Epithelial cell of proximal tubule (primary cell): ENCODE measurements around the gene INTU. TPM values are rescaled to one million over a fixed set of nuclear protein-coding genes. Genes with fewer than 3 reads are reported as not detected.

Source experiments
- DNase-seq: peaks from one replicate; pipeline ENCODE4 v3.0.0-alpha.2; 2011; ENCODE audit warnings: low read depth
- H3K4me3 ChIP-seq: 2 replicates; pipeline ENCODE4 v1.5.1; 2011; ENCODE audit warnings: low read depth, mild to moderate bottlenecking, low read length
- total RNA-seq: library from RNA; depleted of rRNA; stranded (reverse); fragments of >200 nt; gene quantifications from 2 replicates; pipeline ENCODE4 v1.2.3, GENCODE V29; 2015
- TF ChIP-seq, protein P1 (sequence below): conservative IDR thresholded peaks from 2 replicates; pipeline ENCODE4 v1.5.1; 2012; ENCODE audit warnings: low read depth, mild to moderate bottlenecking, low read length

Gene INTU
- total RNA-seq, 1 donor from 2014 or later = 4.3 TPM

DNA sequence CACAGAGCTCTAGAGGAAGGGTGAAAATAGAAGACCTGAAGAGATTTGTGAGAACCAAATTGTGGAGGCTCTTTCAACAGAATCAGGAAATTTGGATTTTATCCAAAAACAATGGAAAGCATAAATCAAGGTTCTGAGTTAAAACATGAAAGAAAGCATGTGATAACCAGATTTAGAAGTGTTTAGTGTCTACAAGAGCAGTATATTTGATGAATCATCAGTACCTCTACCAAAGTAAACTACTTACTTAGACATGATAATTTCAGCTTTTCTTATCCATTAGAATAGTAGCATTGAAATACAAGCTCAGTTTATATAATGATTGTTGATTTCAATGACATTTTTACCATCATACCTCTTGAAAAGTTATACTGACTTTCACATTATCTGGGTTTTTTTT lies 25.9 kb upstream of the INTU start:
- no peak for DNase-seq
- H3K4me3 ChIP-seq = no peak overlapping the region
- TF ChIP-seq, protein P1, sequence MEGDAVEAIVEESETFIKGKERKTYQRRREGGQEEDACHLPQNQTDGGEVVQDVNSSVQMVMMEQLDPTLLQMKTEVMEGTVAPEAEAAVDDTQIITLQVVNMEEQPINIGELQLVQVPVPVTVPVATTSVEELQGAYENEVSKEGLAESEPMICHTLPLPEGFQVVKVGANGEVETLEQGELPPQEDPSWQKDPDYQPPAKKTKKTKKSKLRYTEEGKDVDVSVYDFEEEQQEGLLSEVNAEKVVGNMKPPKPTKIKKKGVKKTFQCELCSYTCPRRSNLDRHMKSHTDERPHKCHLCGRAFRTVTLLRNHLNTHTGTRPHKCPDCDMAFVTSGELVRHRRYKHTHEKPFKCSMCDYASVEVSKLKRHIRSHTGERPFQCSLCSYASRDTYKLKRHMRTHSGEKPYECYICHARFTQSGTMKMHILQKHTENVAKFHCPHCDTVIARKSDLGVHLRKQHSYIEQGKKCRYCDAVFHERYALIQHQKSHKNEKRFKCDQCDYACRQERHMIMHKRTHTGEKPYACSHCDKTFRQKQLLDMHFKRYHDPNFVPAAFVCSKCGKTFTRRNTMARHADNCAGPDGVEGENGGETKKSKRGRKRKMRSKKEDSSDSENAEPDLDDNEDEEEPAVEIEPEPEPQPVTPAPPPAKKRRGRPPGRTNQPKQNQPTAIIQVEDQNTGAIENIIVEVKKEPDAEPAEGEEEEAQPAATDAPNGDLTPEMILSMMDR = no peak

DNA sequence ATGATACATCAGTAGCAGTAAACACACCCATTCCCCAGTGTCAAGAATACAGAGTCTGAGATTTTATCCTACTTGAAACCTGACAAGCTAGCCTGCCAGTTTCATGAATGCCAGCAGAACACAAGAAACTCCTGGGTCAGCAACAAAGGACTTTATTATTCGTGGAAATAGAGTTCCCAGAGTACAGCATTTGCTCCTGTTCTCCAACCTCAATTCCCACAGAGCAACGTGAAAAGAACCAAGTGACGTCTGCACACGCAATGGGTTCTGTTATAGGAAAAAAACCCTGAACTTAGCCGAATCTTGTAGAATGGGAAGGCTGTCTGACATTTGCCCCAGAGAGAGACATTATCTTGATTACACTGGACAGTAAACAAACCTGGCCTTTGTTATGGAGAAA lies 23.3 kb upstream of the INTU start:
- TF ChIP-seq, protein P1 = no peak
- DNase-seq = no peak
- H3K4me3 ChIP-seq = no peak overlapping the region

DNA sequence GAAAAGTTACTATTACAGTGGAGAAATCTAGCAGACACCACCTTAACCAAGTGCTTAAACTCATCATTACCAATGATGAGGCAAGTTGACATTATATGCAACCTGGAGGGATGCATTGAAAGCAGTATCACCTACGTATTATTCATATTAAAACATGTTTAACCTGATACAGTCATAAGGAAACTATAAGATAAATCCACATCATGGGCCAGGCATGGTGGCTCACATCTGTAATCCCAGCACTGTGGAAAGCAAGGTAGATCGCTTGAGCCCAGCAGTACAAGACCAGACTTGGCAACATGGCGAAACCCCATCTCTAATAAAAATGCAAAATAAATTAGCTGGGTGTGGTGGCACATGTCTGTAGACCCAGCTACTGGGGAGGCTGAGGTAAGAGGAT lies 22.3 kb upstream of the INTU start:
- TF ChIP-seq, protein P1 = no peak
- no peak overlapping the region for H3K4me3 ChIP-seq
- no peak for DNase-seq

DNA sequence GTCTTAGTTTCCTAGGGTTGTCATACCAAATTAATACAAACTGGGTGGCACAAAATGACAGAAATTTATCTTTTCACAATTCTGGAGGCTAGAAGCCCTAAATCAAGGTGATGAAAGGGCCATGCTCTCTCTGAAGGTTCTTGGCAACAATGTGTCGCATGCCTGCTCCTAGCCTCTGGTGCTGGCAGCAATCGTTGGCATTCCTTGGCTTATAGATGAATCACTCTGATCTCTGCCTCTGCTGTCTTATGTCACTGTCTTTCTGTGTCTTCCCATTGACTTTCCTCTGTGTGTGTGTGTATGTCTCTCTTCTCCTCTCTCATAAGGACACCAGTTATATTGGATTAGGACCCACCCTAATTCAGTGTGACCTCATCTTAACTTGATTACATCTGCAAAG lies 15.9 kb upstream of the INTU start:
- no peak for DNase-seq
- TF ChIP-seq, protein P1 = no peak
- no peak overlapping the region for H3K4me3 ChIP-seq

DNA sequence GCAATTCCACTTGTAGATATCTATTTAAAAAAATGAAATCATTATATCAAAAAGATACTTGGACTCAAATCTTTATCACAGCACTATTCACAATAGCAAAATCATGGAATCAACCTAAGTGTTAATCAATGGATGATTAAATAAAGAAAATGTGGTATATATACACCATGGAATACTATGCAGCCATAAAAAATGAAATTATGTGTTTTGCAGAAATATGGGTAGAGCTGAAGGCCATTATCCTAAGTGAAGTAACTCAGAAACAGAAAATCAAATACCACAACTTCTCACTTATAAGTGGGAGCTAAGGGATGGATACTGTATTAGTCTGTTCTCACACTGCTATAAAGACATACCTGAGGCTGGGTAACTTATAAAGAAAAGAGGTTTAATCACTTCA lies 14.3 kb upstream of the INTU start:
- no peak overlapping the region for H3K4me3 ChIP-seq
- TF ChIP-seq, protein P1 = no peak
- no peak for DNase-seq

DNA sequence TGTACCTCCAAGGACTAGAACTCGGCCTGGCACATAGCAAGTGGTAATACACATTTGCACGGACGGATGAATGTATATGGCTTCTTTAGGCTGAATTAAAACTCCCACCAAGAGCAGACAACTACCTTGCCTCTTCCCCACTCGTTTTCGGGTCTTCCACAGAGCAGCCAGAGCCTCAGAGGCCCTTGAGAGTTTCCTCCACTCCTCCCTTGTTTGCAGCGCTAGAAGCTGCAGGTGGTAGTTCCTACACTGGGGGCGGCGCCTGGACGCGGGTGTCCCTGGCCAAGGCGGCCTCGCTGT lies 10.2 kb upstream of the INTU start:
- TF ChIP-seq, protein P1 = no peak
- H3K4me3 ChIP-seq = peak overlapping the region; percentile 79
- DNase-seq = no peak

DNA sequence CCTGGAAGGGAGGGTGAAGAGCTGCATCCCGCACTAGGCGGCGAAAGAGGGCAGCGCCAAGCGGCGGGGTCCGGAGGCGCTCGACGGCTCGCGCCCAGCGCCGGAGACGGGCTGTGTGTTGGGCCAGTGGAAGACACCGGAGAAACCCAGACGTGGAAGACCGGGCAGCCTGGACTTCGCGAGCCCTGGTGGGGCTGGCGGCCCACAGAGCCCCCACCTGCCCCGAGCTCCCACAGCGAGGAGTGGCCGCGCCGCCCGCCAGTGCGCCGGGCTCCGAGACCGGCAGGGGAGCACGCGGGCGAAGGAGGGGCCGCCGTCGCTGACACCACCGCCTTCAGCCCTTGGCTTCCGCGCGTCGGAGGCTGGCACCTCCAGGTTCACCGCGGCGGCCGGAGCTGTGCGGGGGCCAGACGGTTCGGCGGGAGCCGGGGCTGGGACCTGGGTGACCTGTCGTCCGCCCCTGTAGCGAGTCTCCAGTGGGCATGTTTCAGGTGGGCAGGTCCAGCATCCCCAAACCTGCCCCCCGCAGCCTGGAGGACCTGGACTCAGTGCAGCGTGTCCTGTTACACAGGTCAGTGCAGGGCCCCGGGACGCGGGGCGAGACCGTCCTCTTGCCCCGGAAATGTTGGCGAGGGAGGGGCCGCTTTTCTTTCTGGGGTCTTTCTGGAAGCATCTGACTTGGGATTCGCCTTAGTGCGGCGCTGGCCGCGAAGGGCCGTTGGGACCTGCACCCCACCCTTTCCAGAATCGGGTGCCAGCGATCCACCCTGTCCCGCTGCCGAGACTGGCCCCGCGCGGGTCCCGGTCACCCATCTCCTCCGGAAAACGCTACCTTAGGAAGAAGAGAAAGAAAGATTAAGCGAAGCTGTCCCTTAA lies 9.6 kb upstream of the INTU start:
- no peak for DNase-seq
- TF ChIP-seq, protein P1 = peak; percentile 31
- H3K4me3 ChIP-seq = peak overlapping the region; percentile 79
